LNCaP clone FGC (cell line): Measurements from ENCODE around the gene KIF2C.

Experiments
- DNase-seq: peaks from one replicate; pipeline ENCODE4 v3.0.0-alpha.2; 2011; ENCODE audit warnings: low read depth
- H3K4me3 ChIP-seq: 2 replicates; pipeline ENCODE4 v1.5.1; 2011; ENCODE audit warnings: mild to moderate bottlenecking, low read depth, low read length, control low read depth
- CTCF ChIP-seq: IDR thresholded peaks from 2 replicates; pipeline ENCODE4 v1.5.1; 2012; ENCODE audit warnings: mild to moderate bottlenecking; ENCODE audit not compliant: control insufficient read depth, insufficient read depth; ENCODE audit errors: extremely low read depth

The KIF2C gene

GRCh38 chr1:44778705-44779576, 39.3 kb downstream of the KIF2C start:
- H3K4me3 ChIP-seq = no peak overlapping the region
- TF ChIP-seq CTCF = no peak
- DNase-seq = no peak

- no peak overlapping the region for H3K4me3 ChIP-seq
- no peak for DNase-seq
- TF ChIP-seq CTCF = no peak
Observed at GRCh38 chr1:44780583-44781121, 41.0 kb downstream of the KIF2C start.

- DNase-seq = peak; percentile 95
- no peak for TF ChIP-seq CTCF
- H3K4me3 ChIP-seq = no peak overlapping the region
Observed at GRCh38 chr1:44783697-44784093, 44.1 kb downstream of the KIF2C start.

GRCh38 chr1:44784094-44785028, 44.7 kb downstream of the KIF2C start:
- DNase-seq = no peak
- no peak for TF ChIP-seq CTCF
- no peak overlapping the region for H3K4me3 ChIP-seq

- H3K4me3 ChIP-seq = no peak overlapping the region
- no peak for TF ChIP-seq CTCF
- DNase-seq = no peak
Observed at GRCh38 chr1:44785029-44785380, 45.4 kb downstream of the KIF2C start.

- no peak overlapping the region for H3K4me3 ChIP-seq
- DNase-seq = no peak
Observed at GRCh38 chr1:44785501-44786137, 46.0 kb downstream of the KIF2C start.

More at GRCh38 chr1:44785501-44786137, 46.0 kb downstream of the KIF2C start:
- no peak for TF ChIP-seq CTCF
